ENCODE measurements around the gene KPNB1.

DNA sequence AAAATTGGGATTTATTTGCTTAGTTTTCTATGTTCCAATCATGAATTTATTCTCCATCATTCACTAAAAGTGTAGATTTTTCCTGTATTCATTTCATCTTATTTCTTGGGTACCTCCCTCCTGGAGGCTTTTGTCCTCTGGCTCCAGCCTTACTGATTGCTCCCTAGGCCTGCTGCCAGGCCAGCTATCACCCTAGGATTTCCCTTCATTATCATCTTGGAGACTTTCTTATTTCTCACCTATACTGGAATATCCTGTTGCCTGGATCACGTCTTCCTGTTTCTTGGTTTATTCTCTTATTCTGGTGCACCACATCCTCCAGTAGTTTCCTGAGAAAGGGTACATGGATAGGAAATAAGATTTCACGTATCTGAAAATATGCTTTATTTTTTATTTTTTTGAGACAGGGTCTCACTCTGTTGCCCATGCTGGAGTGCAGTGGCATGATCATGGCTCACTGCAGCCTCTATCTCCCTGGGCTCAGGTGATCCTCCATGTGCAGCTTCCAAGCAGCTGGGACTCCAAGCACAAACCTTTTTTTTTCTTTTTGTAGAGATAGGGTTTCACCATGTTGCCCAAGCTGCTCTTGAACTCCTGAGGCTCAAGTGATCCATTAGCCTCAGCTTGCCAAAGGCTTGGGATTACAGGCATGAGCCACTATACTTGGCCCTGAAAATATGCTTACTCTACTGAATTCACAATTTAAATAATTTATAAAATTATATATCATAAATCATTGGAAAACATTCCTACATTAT lies 13.3 kb upstream of the KPNB1 start:
- TF ChIP-seq NR2C2 (IDR thresholded peaks at IDR 0.05; ENCODE audit: borderline replicate concordance, control insufficient read depth, insufficient read length, low read depth) (no peak), MXI1 (IDR thresholded peaks at IDR 0.05; ENCODE audit: low read depth, low read length) (no peak), EGR1 (IDR thresholded peaks at IDR 0.05; ENCODE audit: borderline replicate concordance in 1 of 2, low read depth in 2 of 2, low read length in 2 of 2) (no peak), HCFC1 (IDR thresholded peaks at IDR 0.05; ENCODE audit: low read length) (no peak), ASH2L (IDR thresholded peaks at IDR 0.05; ENCODE audit: borderline replicate concordance, low read depth) (no peak), RCOR1 (conservative IDR thresholded peaks at IDR 0.05; ENCODE audit: low read depth, low read length) (no peak), RAD51 (IDR thresholded peaks at IDR 0.05) (no peak)
- TF ChIP-seq, protein P1, sequence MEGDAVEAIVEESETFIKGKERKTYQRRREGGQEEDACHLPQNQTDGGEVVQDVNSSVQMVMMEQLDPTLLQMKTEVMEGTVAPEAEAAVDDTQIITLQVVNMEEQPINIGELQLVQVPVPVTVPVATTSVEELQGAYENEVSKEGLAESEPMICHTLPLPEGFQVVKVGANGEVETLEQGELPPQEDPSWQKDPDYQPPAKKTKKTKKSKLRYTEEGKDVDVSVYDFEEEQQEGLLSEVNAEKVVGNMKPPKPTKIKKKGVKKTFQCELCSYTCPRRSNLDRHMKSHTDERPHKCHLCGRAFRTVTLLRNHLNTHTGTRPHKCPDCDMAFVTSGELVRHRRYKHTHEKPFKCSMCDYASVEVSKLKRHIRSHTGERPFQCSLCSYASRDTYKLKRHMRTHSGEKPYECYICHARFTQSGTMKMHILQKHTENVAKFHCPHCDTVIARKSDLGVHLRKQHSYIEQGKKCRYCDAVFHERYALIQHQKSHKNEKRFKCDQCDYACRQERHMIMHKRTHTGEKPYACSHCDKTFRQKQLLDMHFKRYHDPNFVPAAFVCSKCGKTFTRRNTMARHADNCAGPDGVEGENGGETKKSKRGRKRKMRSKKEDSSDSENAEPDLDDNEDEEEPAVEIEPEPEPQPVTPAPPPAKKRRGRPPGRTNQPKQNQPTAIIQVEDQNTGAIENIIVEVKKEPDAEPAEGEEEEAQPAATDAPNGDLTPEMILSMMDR (IDR thresholded peaks at IDR 0.05 in 2 of 3, conservative IDR thresholded peaks at IDR 0.05 in 1 of 3; ENCODE audit: control insufficient read depth in 2 of 3, extremely low read depth in 1 of 3, insufficient read depth in 1 of 3, low read depth in 3 of 3, low read length in 3 of 3), result no peak
- TF ChIP-seq, protein P2, sequence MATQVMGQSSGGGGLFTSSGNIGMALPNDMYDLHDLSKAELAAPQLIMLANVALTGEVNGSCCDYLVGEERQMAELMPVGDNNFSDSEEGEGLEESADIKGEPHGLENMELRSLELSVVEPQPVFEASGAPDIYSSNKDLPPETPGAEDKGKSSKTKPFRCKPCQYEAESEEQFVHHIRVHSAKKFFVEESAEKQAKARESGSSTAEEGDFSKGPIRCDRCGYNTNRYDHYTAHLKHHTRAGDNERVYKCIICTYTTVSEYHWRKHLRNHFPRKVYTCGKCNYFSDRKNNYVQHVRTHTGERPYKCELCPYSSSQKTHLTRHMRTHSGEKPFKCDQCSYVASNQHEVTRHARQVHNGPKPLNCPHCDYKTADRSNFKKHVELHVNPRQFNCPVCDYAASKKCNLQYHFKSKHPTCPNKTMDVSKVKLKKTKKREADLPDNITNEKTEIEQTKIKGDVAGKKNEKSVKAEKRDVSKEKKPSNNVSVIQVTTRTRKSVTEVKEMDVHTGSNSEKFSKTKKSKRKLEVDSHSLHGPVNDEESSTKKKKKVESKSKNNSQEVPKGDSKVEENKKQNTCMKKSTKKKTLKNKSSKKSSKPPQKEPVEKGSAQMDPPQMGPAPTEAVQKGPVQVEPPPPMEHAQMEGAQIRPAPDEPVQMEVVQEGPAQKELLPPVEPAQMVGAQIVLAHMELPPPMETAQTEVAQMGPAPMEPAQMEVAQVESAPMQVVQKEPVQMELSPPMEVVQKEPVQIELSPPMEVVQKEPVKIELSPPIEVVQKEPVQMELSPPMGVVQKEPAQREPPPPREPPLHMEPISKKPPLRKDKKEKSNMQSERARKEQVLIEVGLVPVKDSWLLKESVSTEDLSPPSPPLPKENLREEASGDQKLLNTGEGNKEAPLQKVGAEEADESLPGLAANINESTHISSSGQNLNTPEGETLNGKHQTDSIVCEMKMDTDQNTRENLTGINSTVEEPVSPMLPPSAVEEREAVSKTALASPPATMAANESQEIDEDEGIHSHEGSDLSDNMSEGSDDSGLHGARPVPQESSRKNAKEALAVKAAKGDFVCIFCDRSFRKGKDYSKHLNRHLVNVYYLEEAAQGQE (IDR thresholded peaks at IDR 0.05; ENCODE audit: low read depth, low read length), result no peak
- TF ChIP-seq, protein P3, sequence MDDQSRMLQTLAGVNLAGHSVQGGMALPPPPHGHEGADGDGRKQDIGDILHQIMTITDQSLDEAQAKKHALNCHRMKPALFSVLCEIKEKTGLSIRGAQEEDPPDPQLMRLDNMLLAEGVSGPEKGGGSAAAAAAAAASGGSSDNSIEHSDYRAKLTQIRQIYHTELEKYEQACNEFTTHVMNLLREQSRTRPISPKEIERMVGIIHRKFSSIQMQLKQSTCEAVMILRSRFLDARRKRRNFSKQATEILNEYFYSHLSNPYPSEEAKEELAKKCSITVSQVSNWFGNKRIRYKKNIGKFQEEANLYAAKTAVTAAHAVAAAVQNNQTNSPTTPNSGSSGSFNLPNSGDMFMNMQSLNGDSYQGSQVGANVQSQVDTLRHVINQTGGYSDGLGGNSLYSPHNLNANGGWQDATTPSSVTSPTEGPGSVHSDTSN (IDR thresholded peaks at IDR 0.05; ENCODE audit: insufficient replicate concordance, low read depth, low read length), result no peak

Data from GM12878 (cell line).